GM23248 (cell line): ENCODE measurements around the gene LHX1. TPM values are rescaled to one million over a fixed set of nuclear protein-coding genes. Genes with fewer than 3 reads are reported as not detected.

ENCODE experiments used
- DNase-seq: peaks from one replicate; pipeline ENCODE4 v3.0.0-alpha.2; 2015
- H2AFZ ChIP-seq: fragments of 200-600 bp; sonication (generic); 2 replicates; pipeline ENCODE4 v1.6.1; 2016; ENCODE audit warnings: antibody characterized with exemption
- H3F3A ChIP-seq: fragments of 200-600 bp; sonication (generic); 2 replicates; pipeline ENCODE4 v1.6.1; 2016; ENCODE audit warnings: mild to moderate bottlenecking, antibody characterized with exemption, mixed run types; ENCODE audit not compliant: insufficient read depth
- H3K27ac ChIP-seq: fragments of 200-600 bp; sonication (generic); 2 replicates; pipeline ENCODE4 v1.5.1; 2016; ENCODE audit warnings: mild to moderate bottlenecking
- H3K27me3 ChIP-seq: fragments of 200-600 bp; sonication (generic); replicated peaks from 2 replicates; pipeline ENCODE4 v1.6.1; 2016; ENCODE audit warnings: mild to moderate bottlenecking; ENCODE audit not compliant: insufficient read depth
- H3K36me3 ChIP-seq: fragments of 200-600 bp; sonication (generic); 2 replicates; pipeline ENCODE4 v1.6.1; 2016; ENCODE audit warnings: low read depth, mild to moderate bottlenecking
- H3K4me1 ChIP-seq: fragments of 200-600 bp; sonication (generic); 2 replicates; pipeline ENCODE4 v1.6.1; 2016; ENCODE audit warnings: mild to moderate bottlenecking; ENCODE audit not compliant: insufficient read depth
- H3K4me2 ChIP-seq: fragments of 200-600 bp; sonication (generic); one replicate; pipeline ENCODE4 v1.6.1; 2016; ENCODE audit warnings: mild to moderate bottlenecking; ENCODE audit not compliant: unreplicated experiment
- H3K4me3 ChIP-seq: fragments of 200-600 bp; sonication (generic); 2 replicates; pipeline ENCODE4 v1.5.1; 2016; ENCODE audit warnings: mild to moderate bottlenecking
- H3K79me2 ChIP-seq: fragments of 200-600 bp; sonication (generic); 2 replicates; pipeline ENCODE4 v1.6.1; 2016; ENCODE audit warnings: mild to moderate bottlenecking; ENCODE audit not compliant: insufficient read depth
- H3K9ac ChIP-seq: fragments of 200-600 bp; sonication (generic); 2 replicates; pipeline ENCODE4 v1.6.1; 2016; ENCODE audit warnings: mild to moderate bottlenecking
- H3K9me2 ChIP-seq: fragments of 200-600 bp; sonication (generic); 2 replicates; pipeline ENCODE4 v1.6.1; 2016; ENCODE audit warnings: mixed run types, mild to moderate bottlenecking, moderate library complexity; ENCODE audit not compliant: insufficient read depth
- H3K9me3 ChIP-seq: fragments of 200-600 bp; sonication (generic); one replicate; pipeline ENCODE4 v1.6.1; 2017; ENCODE audit warnings: low read depth
- H4K20me1 ChIP-seq: fragments of 200-600 bp; sonication (generic); 2 replicates; pipeline ENCODE4 v1.6.0; 2016; ENCODE audit not compliant: insufficient read depth
- EZH2 ChIP-seq: fragments of 200-600 bp; sonication (generic); IDR thresholded peaks from 2 replicates; pipeline ENCODE4 v1.6.1; 2018; ENCODE audit warnings: antibody characterized with exemption, mild to moderate bottlenecking; ENCODE audit not compliant: insufficient read depth, poor library complexity, severe bottlenecking
- EZH2phosphoT487 ChIP-seq: fragments of 200-600 bp; sonication (generic); IDR thresholded peaks from 2 replicates; pipeline ENCODE4 v1.6.1; 2018; ENCODE audit warnings: antibody characterized with exemption, moderate library complexity, mild to moderate bottlenecking, low read depth; ENCODE audit not compliant: insufficient read depth
- WGBS, 2 experiments: methylation state at CpG; one replicate each; pipeline ENCODE4 v1.1.6; 2015 to 2017; ENCODE audit warnings: low lambda C conversion rate in 2 of 2, low coverage in 1 of 2; ENCODE audit errors: missing lambda C conversion rate in 2 of 2; 5-methylcytosine and 5-hydroxymethylcytosine counted together
- in situ Hi-C: fragments of 300-500 bp; cut with MboI; formaldehyde crosslinking; loops from 2 replicates; pipeline ENCODE4 v1.15.0; 2020
- polyA plus RNA-seq: library from polyadenylated mRNA; unstranded; fragments of >200 nt; fragmentation: Nextera tagmentation; extraction: Ambion mirVana; gene quantifications from 2 replicates; pipeline ENCODE4 v1.2.1, GENCODE V29; 2016
- total RNA-seq: library from RNA; depleted of rRNA; stranded (reverse); fragments of >200 nt; shearing (Covaris generic); gene quantifications from 2 replicates; pipeline ENCODE4 v1.2.3, GENCODE V29; 2014

LHX1 gene
- total and polyA plus RNA-seq, 2 experiments from 2014 or later, result not detected

- in situ Hi-C loops, result no loop called here
- no peak overlapping the region for H3K27ac ChIP-seq
- no peaks in the 10 kb centered on the region for H3F3A ChIP-seq
- no peaks in the 10 kb centered on the region for H3K9me3 ChIP-seq
- no peaks in the 10 kb centered on the region for H3K4me1 ChIP-seq
- H3K36me3 ChIP-seq, result no peaks in the 10 kb centered on the region
- H3K4me2 ChIP-seq, result no peak overlapping the region
- TF ChIP-seq EZH2, result no peak
- no peak for TF ChIP-seq EZH2phosphoT487
- no peaks in the 10 kb centered on the region for H3K9me2 ChIP-seq
- H3K79me2 ChIP-seq, result no peaks in the 10 kb centered on the region
- H4K20me1 ChIP-seq, result no peaks in the 10 kb centered on the region
- DNase-seq, result no peak
- WGBS, 2 experiments, result 48 to 55% methylated on average over 7 of the region's 7 CpGs
- H2AFZ ChIP-seq, result no peak overlapping the region
- no peak overlapping the region for H3K4me3 ChIP-seq
- no peak overlapping the region for H3K9ac ChIP-seq
- peaks cover 12% of the 10 kb centered on the region for H3K27me3 ChIP-seq
Measured at GRCh38 chr17:36892112-36892838, 45.0 kb upstream of the LHX1 start.

GRCh38 chr17:36894177-36894576, 43.1 kb upstream of the LHX1 start:
- no peak for DNase-seq
- in situ Hi-C loops, result no loop called here
- no peaks in the 10 kb centered on the region for H3K9me3 ChIP-seq
- no peak overlapping the region for H3K4me3 ChIP-seq
- H4K20me1 ChIP-seq, result no peaks in the 10 kb centered on the region
- WGBS, 2 experiments, result 59 to 63% methylated on average over 9 of the region's 9 CpGs
- no peaks in the 10 kb centered on the region for H3K9me2 ChIP-seq
- H3K79me2 ChIP-seq, result no peaks in the 10 kb centered on the region
- no peaks in the 10 kb centered on the region for H3K4me1 ChIP-seq
- no peaks in the 10 kb centered on the region for H3F3A ChIP-seq
- no peak overlapping the region for H3K9ac ChIP-seq
- no peaks in the 10 kb centered on the region; the same call in 1 of the 2 replicates for H3K27me3 ChIP-seq
- no peak overlapping the region for H3K27ac ChIP-seq
- no peak overlapping the region for H2AFZ ChIP-seq
- H3K36me3 ChIP-seq, result no peaks in the 10 kb centered on the region
- no peak overlapping the region for H3K4me2 ChIP-seq
- no peak for TF ChIP-seq EZH2phosphoT487
- TF ChIP-seq EZH2, result no peak

- WGBS, 2 experiments, result 47 to 51% methylated on average over 5 of the region's 5 CpGs
- Histone ChIP-seq H3K27me3 (no peaks in the 10 kb centered on the region; the same call in 1 of the 2 replicates), H3K36me3 (no peaks in the 10 kb centered on the region), H3K79me2 (no peaks in the 10 kb centered on the region), H3K4me1 (no peaks in the 10 kb centered on the region), H3K9me2 (no peaks in the 10 kb centered on the region), H4K20me1 (no peaks in the 10 kb centered on the region), H3K9me3 (no peaks in the 10 kb centered on the region), H3K9ac (no peak overlapping the region), H3K4me3 (no peak overlapping the region), H3F3A (no peaks in the 10 kb centered on the region), H3K27ac (no peak overlapping the region), H2AFZ (no peak overlapping the region), H3K4me2 (no peak overlapping the region)
- in situ Hi-C loops, result no loop called here
- DNase-seq, result no peak
- TF ChIP-seq EZH2phosphoT487 (no peak), EZH2 (no peak)
Measured at GRCh38 chr17:36894925-36895324, 42.4 kb upstream of the LHX1 start.

- peak; percentile 5 for DNase-seq
- 35 to 37% methylated on average over 6 to 7 of the region's 7 CpGs for WGBS, 2 experiments
- Histone ChIP-seq H3F3A (no peaks in the 10 kb centered on the region), H3K9ac (no peak overlapping the region), H3K4me3 (no peak overlapping the region), H3K9me3 (no peaks in the 10 kb centered on the region), H3K27ac (no peak overlapping the region), H3K4me1 (no peaks in the 10 kb centered on the region), H3K9me2 (no peaks in the 10 kb centered on the region), H3K4me2 (no peak overlapping the region), H2AFZ (no peak overlapping the region), H3K27me3 (no peaks in the 10 kb centered on the region; the same call in 1 of the 2 replicates), H4K20me1 (no peaks in the 10 kb centered on the region), H3K36me3 (no peaks in the 10 kb centered on the region), H3K79me2 (no peaks in the 10 kb centered on the region)
- in situ Hi-C loops, result no loop called here
- no peak for TF ChIP-seq EZH2phosphoT487
- no peak for TF ChIP-seq EZH2
Measured at GRCh38 chr17:36899250-36900159, 37.8 kb upstream of the LHX1 start.
